ENCODE data around the gene ERBB4. TPM values are rescaled to one million over a fixed set of nuclear protein-coding genes. Genes with fewer than 3 reads are reported as not detected.
A peak's percentile ranks its signal among the peaks of the same experiment; 100 is the strongest.

ERBB4 gene
- total and polyA plus RNA-seq, 9 donors: 5.0 to 12.7 (median 7.7) TPM

DNA sequence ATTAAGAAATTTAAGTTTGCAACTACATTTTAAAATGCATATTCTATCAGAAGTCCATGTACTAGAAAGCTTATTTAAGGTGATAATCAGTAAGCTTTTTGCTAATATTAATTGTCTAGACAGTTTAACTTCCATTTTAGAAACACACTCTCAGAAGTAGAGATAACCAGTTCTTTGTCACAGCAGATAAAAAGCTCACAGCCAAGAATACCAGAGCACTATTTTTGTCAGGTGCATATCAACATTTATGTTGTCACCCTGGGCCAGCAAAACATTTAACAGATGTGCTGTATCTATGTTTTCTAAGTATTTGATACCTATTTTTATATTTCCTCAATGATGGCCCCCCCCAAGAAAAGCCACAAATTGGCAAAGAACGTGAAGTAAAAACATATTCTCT lies 192.6 kb downstream of the ERBB4 start:
- no peaks in the 10 kb centered on the region for H3K36me3 ChIP-seq (ENCODE audit: control insufficient read depth, insufficient read depth, low read length)
- no peaks in the 10 kb centered on the region for H3K4me1 ChIP-seq (ENCODE audit: control insufficient read depth, insufficient read depth, low read length)
- H3K4me3 ChIP-seq (ENCODE audit: low read length): no peak overlapping the region
- WGBS (ENCODE audit: insufficient coverage): no CpG with 5 or more reads among the region's 1 CpG
- H3K9me3 ChIP-seq (replicated peaks; ENCODE audit: control insufficient read depth, low read depth, low read length): no peaks in the 10 kb centered on the region
- DNase-seq: no peak
- no peak overlapping the region for H3K27ac ChIP-seq (ENCODE audit: low read length)
- H3K27me3 ChIP-seq (ENCODE audit: control insufficient read depth, insufficient read depth, low read length): no peaks in the 10 kb centered on the region

- DNase-seq: no peak
- Histone ChIP-seq H3K4me3 (ENCODE audit: low read length) (no peak overlapping the region), H3K4me1 (ENCODE audit: control insufficient read depth, insufficient read depth, low read length) (no peaks in the 10 kb centered on the region), H3K27me3 (ENCODE audit: control insufficient read depth, insufficient read depth, low read length) (no peaks in the 10 kb centered on the region), H3K36me3 (ENCODE audit: control insufficient read depth, insufficient read depth, low read length) (no peaks in the 10 kb centered on the region), H3K27ac (ENCODE audit: low read length) (no peak overlapping the region), H3K9me3 (replicated peaks; ENCODE audit: control insufficient read depth, low read depth, low read length) (no peaks in the 10 kb centered on the region)
- 80% methylated on average over 1 of the region's 2 CpGs for WGBS (ENCODE audit: insufficient coverage)
These were observed 194.5 kb downstream of the ERBB4 start for GRCh38 chr2:212344131-212344530.

GRCh38 chr2:212343167-212343566 lies 195.4 kb downstream of the ERBB4 start:
- no peaks in the 10 kb centered on the region for H3K4me1 ChIP-seq (ENCODE audit: control insufficient read depth, insufficient read depth, low read length)
- no peaks in the 10 kb centered on the region for H3K9me3 ChIP-seq (replicated peaks; ENCODE audit: control insufficient read depth, low read depth, low read length)
- no peak for DNase-seq
- no peaks in the 10 kb centered on the region for H3K27me3 ChIP-seq (ENCODE audit: control insufficient read depth, insufficient read depth, low read length)
- H3K27ac ChIP-seq (ENCODE audit: low read length): no peak overlapping the region
- no CpG with 5 or more reads among the region's 2 CpGs for WGBS (ENCODE audit: insufficient coverage)
- no peak overlapping the region for H3K4me3 ChIP-seq (ENCODE audit: low read length)
- H3K36me3 ChIP-seq (ENCODE audit: control insufficient read depth, insufficient read depth, low read length): no peaks in the 10 kb centered on the region

DNA sequence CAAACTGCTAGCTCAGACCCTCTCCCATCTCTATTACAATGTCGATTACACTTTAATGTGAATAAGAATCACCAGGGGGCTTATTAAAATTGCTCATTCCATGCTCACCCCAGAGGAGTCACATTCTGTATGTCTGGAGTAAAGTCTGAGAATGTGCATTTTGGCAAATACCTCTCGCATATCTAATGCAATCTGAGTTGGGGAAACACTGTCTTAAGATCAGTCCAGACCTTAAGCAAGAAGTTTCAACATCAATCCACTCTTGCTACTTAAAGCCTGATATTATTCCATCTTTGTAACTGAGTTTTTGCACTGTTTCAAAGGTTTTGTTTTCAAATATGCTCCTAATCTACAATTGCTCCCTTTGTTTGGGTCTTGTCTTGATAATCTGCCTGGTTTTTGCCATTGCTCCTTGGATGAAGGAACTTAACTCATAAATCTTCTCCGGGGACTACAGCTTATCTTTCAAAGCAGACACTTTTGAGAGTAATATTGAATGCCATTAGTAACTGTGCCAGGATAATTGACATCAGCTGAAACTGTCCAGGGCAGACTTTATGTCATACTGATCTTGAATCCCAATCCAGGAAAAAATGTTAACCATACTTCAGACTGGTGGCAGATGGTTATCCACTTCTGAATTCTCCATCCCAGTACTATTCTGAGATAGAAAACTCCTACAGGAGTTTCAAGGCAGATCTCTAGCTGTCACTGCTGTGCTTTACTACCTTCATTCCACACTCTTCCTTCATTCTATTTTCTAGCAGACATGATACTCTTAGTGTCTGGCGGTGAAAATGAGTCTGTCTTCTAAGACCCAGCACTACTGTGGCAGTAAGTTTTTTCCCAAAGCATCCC lies 200.9 kb downstream of the ERBB4 start:
- H3K9me3 ChIP-seq (replicated peaks; ENCODE audit: control insufficient read depth, low read depth, low read length): no peaks in the 10 kb centered on the region
- no peaks in the 10 kb centered on the region for H3K4me1 ChIP-seq (ENCODE audit: control insufficient read depth, insufficient read depth, low read length)
- no peaks in the 10 kb centered on the region for H3K36me3 ChIP-seq (ENCODE audit: control insufficient read depth, insufficient read depth, low read length)
- H3K27me3 ChIP-seq (ENCODE audit: control insufficient read depth, insufficient read depth, low read length): no peaks in the 10 kb centered on the region
- no peak overlapping the region for H3K4me3 ChIP-seq (ENCODE audit: low read length)
- no peak for DNase-seq
- whole genome bisulfite sequencing (ENCODE audit: insufficient coverage): no CpG with 5 or more reads among the region's 4 CpGs
- H3K27ac ChIP-seq (ENCODE audit: low read length): no peak overlapping the region

GRCh38 chr2:212337036-212337435 lies 201.6 kb downstream of the ERBB4 start:
- no CpG with 5 or more reads among the region's 2 CpGs for WGBS (ENCODE audit: insufficient coverage)
- Histone ChIP-seq H3K9me3 (replicated peaks; ENCODE audit: control insufficient read depth, low read depth, low read length) (no peaks in the 10 kb centered on the region), H3K4me3 (ENCODE audit: low read length) (no peak overlapping the region), H3K27ac (ENCODE audit: low read length) (no peak overlapping the region), H3K27me3 (ENCODE audit: control insufficient read depth, insufficient read depth, low read length) (no peaks in the 10 kb centered on the region), H3K4me1 (ENCODE audit: control insufficient read depth, insufficient read depth, low read length) (no peaks in the 10 kb centered on the region), H3K36me3 (ENCODE audit: control insufficient read depth, insufficient read depth, low read length) (no peaks in the 10 kb centered on the region)
- peak; percentile 40 for DNase-seq

GRCh38 chr2:212330263-212330662 lies 208.3 kb downstream of the ERBB4 start:
- Histone ChIP-seq H3K4me1 (ENCODE audit: control insufficient read depth, insufficient read depth, low read length) (no peaks in the 10 kb centered on the region), H3K27ac (ENCODE audit: low read length) (no peak overlapping the region)

GRCh38 chr2:212328712-212329496 lies 209.7 kb downstream of the ERBB4 start:
- Histone ChIP-seq H3K4me1 (ENCODE audit: control insufficient read depth, insufficient read depth, low read length) (no peaks in the 10 kb centered on the region), H3K36me3 (ENCODE audit: control insufficient read depth, insufficient read depth, low read length) (no peaks in the 10 kb centered on the region), H3K9me3 (replicated peaks; ENCODE audit: control insufficient read depth, low read depth, low read length) (no peaks in the 10 kb centered on the region), H3K4me3 (ENCODE audit: low read length) (no peak overlapping the region), H3K27me3 (ENCODE audit: control insufficient read depth, insufficient read depth, low read length) (no peaks in the 10 kb centered on the region), H3K27ac (ENCODE audit: low read length) (no peak overlapping the region)
- no peak for DNase-seq

More at GRCh38 chr2:212330263-212330662, 208.3 kb downstream of the ERBB4 start:
- no peaks in the 10 kb centered on the region for H3K9me3 ChIP-seq (replicated peaks; ENCODE audit: control insufficient read depth, low read depth, low read length)
- 48% methylated on average over 3 of the region's 4 CpGs for WGBS (ENCODE audit: insufficient coverage)
- no peaks in the 10 kb centered on the region for H3K36me3 ChIP-seq (ENCODE audit: control insufficient read depth, insufficient read depth, low read length)
- H3K4me3 ChIP-seq (ENCODE audit: low read length): no peak overlapping the region
- no peaks in the 10 kb centered on the region for H3K27me3 ChIP-seq (ENCODE audit: control insufficient read depth, insufficient read depth, low read length)
- no peak for DNase-seq

- no peaks in the 10 kb centered on the region for H3K36me3 ChIP-seq (ENCODE audit: control insufficient read depth, insufficient read depth, low read length)
- H3K4me1 ChIP-seq (ENCODE audit: control insufficient read depth, insufficient read depth, low read length): no peaks in the 10 kb centered on the region
- no peak overlapping the region for H3K4me3 ChIP-seq (ENCODE audit: low read length)
- DNase-seq: no peak
- no peak overlapping the region for H3K27ac ChIP-seq (ENCODE audit: low read length)
- no CpG with 5 or more reads among the region's 2 CpGs for WGBS (ENCODE audit: insufficient coverage)
- no peaks in the 10 kb centered on the region for H3K27me3 ChIP-seq (ENCODE audit: control insufficient read depth, insufficient read depth, low read length)
- H3K9me3 ChIP-seq (replicated peaks; ENCODE audit: control insufficient read depth, low read depth, low read length): no peaks in the 10 kb centered on the region
These were observed 210.5 kb downstream of the ERBB4 start for GRCh38 chr2:212328136-212328535.

DNA sequence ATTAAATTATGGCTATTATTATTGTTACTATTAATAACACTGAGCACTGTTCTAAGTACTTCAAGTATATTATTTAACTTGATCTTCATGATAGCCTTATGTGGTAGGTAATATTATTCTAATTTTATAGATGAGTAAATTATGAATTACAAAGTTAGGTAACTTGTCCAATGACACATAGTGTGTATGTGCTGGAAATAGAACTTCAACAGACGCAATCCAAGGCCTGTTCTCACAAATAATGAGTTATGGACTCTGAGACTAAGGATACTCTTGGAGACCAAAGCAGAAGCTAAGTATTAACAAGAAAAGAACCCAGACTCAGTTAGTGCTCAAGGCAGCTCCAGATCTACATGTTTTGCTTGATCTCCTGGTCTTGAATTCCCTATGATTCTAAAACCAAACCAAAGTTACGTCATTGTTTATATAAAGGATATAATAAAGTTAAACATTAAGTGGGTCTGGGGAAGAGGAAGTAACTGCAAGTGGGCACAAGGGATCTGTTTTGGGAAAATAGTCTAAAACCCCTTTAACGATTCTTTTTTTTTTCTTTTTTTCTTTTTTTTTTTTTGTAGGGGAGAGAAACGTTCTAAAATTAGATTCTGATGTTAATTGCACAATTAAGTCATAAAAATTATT lies 211.3 kb downstream of the ERBB4 start:
- Histone ChIP-seq H3K4me3 (ENCODE audit: low read length) (no peak overlapping the region), H3K27ac (ENCODE audit: low read length) (no peak overlapping the region), H3K27me3 (ENCODE audit: control insufficient read depth, insufficient read depth, low read length) (no peaks in the 10 kb centered on the region), H3K36me3 (ENCODE audit: control insufficient read depth, insufficient read depth, low read length) (no peaks in the 10 kb centered on the region), H3K4me1 (ENCODE audit: control insufficient read depth, insufficient read depth, low read length) (no peaks in the 10 kb centered on the region), H3K9me3 (replicated peaks; ENCODE audit: control insufficient read depth, low read depth, low read length) (no peaks in the 10 kb centered on the region)
- DNase-seq: no peak
- WGBS (ENCODE audit: insufficient coverage): no CpG with 5 or more reads among the region's 4 CpGs

- no CpG with 5 or more reads among the region's 2 CpGs for whole genome bisulfite sequencing (ENCODE audit: insufficient coverage)
- Histone ChIP-seq H3K27me3 (ENCODE audit: control insufficient read depth, insufficient read depth, low read length) (no peaks in the 10 kb centered on the region), H3K36me3 (ENCODE audit: control insufficient read depth, insufficient read depth, low read length) (no peaks in the 10 kb centered on the region), H3K4me1 (ENCODE audit: control insufficient read depth, insufficient read depth, low read length) (no peaks in the 10 kb centered on the region), H3K9me3 (replicated peaks; ENCODE audit: control insufficient read depth, low read depth, low read length) (no peaks in the 10 kb centered on the region), H3K27ac (ENCODE audit: low read length) (no peak overlapping the region), H3K4me3 (ENCODE audit: low read length) (no peak overlapping the region)
- DNase-seq: no peak
These were observed 220.0 kb downstream of the ERBB4 start for GRCh38 chr2:212318636-212319035.
